HepG2 (cell line): Measurements from ENCODE around the gene PALM3. TPM values are rescaled to one million over a fixed set of nuclear protein-coding genes. Genes with fewer than 3 reads are reported as not detected.
A peak's percentile ranks its signal among the peaks of the same experiment; 100 is the strongest.

Experiments used
- ATF6 ChIP-seq: sonication (generic); formaldehyde crosslinking; conservative IDR thresholded peaks from 2 replicates; pipeline ENCODE4 v1.4.0; 2020; ENCODE audit warnings: missing genetic modification reagents
- ELF3 ChIP-seq: IDR thresholded peaks from 2 replicates; pipeline ENCODE4 v1.6.1; 2016; ENCODE audit warnings: missing genetic modification reagents, missing compliant biosample characterization
- FIP1L1 ChIP-seq: fragments of 200-400 bp; formaldehyde crosslinking; IDR thresholded peaks from 2 replicates; pipeline ENCODE4 v1.6.1; 2018; ENCODE audit warnings: low read depth, mild to moderate bottlenecking, low read length, moderate library complexity, borderline replicate concordance; ENCODE audit not compliant: insufficient read depth
- FOSL2 ChIP-seq: sonication (generic); formaldehyde crosslinking; IDR thresholded peaks from 2 replicates; pipeline ENCODE4 v1.4.0; 2020; ENCODE audit warnings: missing genetic modification reagents
- JARID2 ChIP-seq: sonication (generic); formaldehyde crosslinking; IDR thresholded peaks from 2 replicates; pipeline ENCODE4 v1.8.1; 2023; ENCODE audit warnings: missing genetic modification reagents, inconsistent platforms; ENCODE audit not compliant: insufficient replicate concordance
- MBNL3 ChIP-seq: fragments of 250-450 bp; sonication (Bioruptor Pico); conservative IDR thresholded peaks from 2 replicates; pipeline ENCODE4 v1.8.0; 2022; ENCODE audit warnings: mild to moderate bottlenecking, inconsistent platforms
- MTF1 ChIP-seq: sonication (generic); formaldehyde crosslinking; IDR thresholded peaks from 2 replicates; pipeline ENCODE4 v1.5.0; 2020; ENCODE audit warnings: missing genetic modification reagents
- NFKBIZ ChIP-seq: IDR thresholded peaks from 2 replicates; pipeline ENCODE4 v1.6.1; 2018; ENCODE audit warnings: missing genetic modification reagents, missing compliant biosample characterization
- PHF8 ChIP-seq: sonication (generic); formaldehyde crosslinking; IDR thresholded peaks from 2 replicates; pipeline ENCODE4 v1.5.0; 2020; ENCODE audit warnings: missing genetic modification reagents
- REPIN1 ChIP-seq: sonication (generic); formaldehyde crosslinking; IDR thresholded peaks from 2 replicates; pipeline ENCODE4 v1.8.0; 2022; ENCODE audit warnings: missing genetic modification reagents, low read depth, mild to moderate bottlenecking, borderline replicate concordance
- TBX2 ChIP-seq: sonication (generic); formaldehyde crosslinking; IDR thresholded peaks from 2 replicates; pipeline ENCODE4 v1.5.0; 2020; ENCODE audit warnings: missing genetic modification reagents, mild to moderate bottlenecking, borderline replicate concordance
- TBX3 ChIP-seq: fragments of 450-650 bp; IDR thresholded peaks from 2 replicates; pipeline ENCODE4 v1.6.1; 2017; ENCODE audit warnings: antibody characterized with exemption, mild to moderate bottlenecking, inconsistent platforms, borderline replicate concordance
- ZFP82 ChIP-seq: sonication (generic); formaldehyde crosslinking; IDR thresholded peaks from 2 replicates; pipeline ENCODE4 v1.5.1; 2020; ENCODE audit warnings: mild to moderate bottlenecking, missing genetic modification reagents, borderline replicate concordance
- ZNF142 ChIP-seq: sonication (generic); formaldehyde crosslinking; IDR thresholded peaks from 2 replicates; pipeline ENCODE4 v1.4.0; 2020; ENCODE audit warnings: missing genetic modification reagents
- ZNF343 ChIP-seq: sonication (generic); formaldehyde crosslinking; IDR thresholded peaks from 2 replicates; pipeline ENCODE4 v1.4.0; 2020; ENCODE audit warnings: mild to moderate bottlenecking, missing genetic modification reagents
- ZNF430 ChIP-seq: sonication (generic); formaldehyde crosslinking; IDR thresholded peaks from 2 replicates; pipeline ENCODE4 v1.9.0; 2021; ENCODE audit warnings: mild to moderate bottlenecking, missing genetic modification reagents
- ZNF460 ChIP-seq: sonication (generic); formaldehyde crosslinking; IDR thresholded peaks from 2 replicates; pipeline ENCODE4 v1.5.1; 2020; ENCODE audit warnings: missing genetic modification reagents, mild to moderate bottlenecking, borderline replicate concordance
- ZNF629 ChIP-seq: sonication (generic); formaldehyde crosslinking; conservative IDR thresholded peaks from 2 replicates; pipeline ENCODE4 v1.5.0; 2020; ENCODE audit warnings: missing genetic modification reagents
- polyA plus RNA-seq, 8 experiments: library from polyadenylated mRNA; depleted of rRNA in 3 of 8; stranded (reverse) in 7 of 8; unstranded in 1 of 8; fragments of >200 nt; fragmentation: Illumina TruSeq in 4 of 8; extraction: Trizol in 4 of 8; gene quantifications; 2 replicates each; pipeline versions ENCODE4 v1.2.1 to v1.2.3, GENCODE V29; 2011 to 2016; ENCODE audit warnings: low read depth in 4 of 8, missing spikeins in 1 of 8, mixed read lengths in 1 of 8; ENCODE audit not compliant: insufficient read depth in 1 of 8
- total RNA-seq, 5 experiments: library from RNA; depleted of rRNA; stranded (reverse); fragments of >200 nt; fragmentation: Illumina TruSeq; extraction: Trizol; gene quantifications; 2 replicates each; pipeline ENCODE4 v1.2.3, GENCODE V29; 2016; ENCODE audit warnings: low read depth in 1 of 5
- TF ChIP-seq, protein P1 (sequence below): sonication (generic); formaldehyde crosslinking; IDR thresholded peaks from 2 replicates; pipeline ENCODE4 v1.4.0; 2020; ENCODE audit warnings: low read depth, mild to moderate bottlenecking, missing genetic modification reagents
- TF ChIP-seq, protein P2 (sequence below): sonication (generic); formaldehyde crosslinking; IDR thresholded peaks from 2 replicates; pipeline ENCODE4 v1.5.0; 2020; ENCODE audit warnings: missing genetic modification reagents

PALM3 gene
- total and polyA plus RNA-seq, 2 of the 13 experiments (the other 11 are each of a cell fraction or from before 2014, with no cell fraction given), result 0.79 to 2.4 TPM

DNA sequence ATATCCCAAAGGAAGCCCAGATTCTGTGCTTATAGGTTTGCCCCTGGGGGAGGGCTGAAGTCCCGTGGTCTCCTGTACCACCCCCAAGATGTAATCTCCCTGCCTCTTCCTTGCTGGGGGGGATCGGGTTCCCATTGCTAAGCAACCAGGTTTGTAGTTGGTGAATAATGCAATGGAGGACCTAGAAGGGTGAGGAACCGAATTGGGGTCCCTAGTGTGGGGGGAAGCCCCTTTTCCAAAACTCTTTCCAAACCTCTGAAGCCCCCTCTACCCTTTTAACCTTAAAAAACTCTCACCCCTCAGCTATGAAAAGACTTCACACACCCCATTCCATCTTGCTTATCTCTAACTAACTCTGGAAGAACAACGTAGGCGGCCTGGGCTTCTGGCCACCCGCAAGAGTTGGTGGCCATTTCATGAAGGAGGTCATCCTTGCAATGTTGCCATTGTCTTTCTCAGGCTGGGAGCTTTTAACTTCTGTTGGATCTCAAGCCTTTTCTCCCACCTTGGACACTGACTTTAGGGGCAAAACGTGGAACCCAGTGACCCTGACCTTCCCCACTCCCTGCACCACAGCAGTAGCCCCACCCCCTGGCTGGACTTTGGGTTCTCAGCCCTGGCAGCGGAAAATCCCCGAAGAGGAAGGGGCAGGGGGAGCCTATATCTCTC lies 661 bp downstream of the PALM3 start (continued):
- TF ChIP-seq PHF8 (CRISPR knock-in tag) (no peak; the same call in 1 of the 2 replicates), ZNF343 (CRISPR knock-in tag) (no peak), ZNF142 (no peak), TBX2 (CRISPR knock-in tag) (peak; percentile 55), FIP1L1 (no peak), ZFP82 (CRISPR knock-in tag) (no peak), JARID2 (no peak), TBX3 (no peak), FOSL2 (CRISPR knock-in tag) (no peak), MTF1 (CRISPR knock-in tag) (no peak), ZNF430 (CRISPR knock-in tag) (no peak), NFKBIZ (CRISPR knock-in tag) (no peak), REPIN1 (CRISPR knock-in tag) (no peak), MBNL3 (CRISPR knock-in tag) (no peak), ZNF460 (CRISPR knock-in tag) (peak; percentile 6; the same call in 1 of the 2 replicates), ZNF629 (CRISPR knock-in tag) (0 out of 2 replicates have a peak, but pooled peaks have one; percentile 24), ATF6 (CRISPR knock-in tag) (no peak), ELF3 (CRISPR knock-in tag) (peak; percentile 49; the same call in 1 of the 2 replicates)
- TF ChIP-seq, protein P1, sequence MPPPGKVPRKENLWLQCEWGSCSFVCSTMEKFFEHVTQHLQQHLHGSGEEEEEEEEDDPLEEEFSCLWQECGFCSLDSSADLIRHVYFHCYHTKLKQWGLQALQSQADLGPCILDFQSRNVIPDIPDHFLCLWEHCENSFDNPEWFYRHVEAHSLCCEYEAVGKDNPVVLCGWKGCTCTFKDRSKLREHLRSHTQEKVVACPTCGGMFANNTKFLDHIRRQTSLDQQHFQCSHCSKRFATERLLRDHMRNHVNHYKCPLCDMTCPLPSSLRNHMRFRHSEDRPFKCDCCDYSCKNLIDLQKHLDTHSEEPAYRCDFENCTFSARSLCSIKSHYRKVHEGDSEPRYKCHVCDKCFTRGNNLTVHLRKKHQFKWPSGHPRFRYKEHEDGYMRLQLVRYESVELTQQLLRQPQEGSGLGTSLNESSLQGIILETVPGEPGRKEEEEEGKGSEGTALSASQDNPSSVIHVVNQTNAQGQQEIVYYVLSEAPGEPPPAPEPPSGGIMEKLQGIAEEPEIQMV (CRISPR knock-in tag), result no peak
- TF ChIP-seq, protein P2, sequence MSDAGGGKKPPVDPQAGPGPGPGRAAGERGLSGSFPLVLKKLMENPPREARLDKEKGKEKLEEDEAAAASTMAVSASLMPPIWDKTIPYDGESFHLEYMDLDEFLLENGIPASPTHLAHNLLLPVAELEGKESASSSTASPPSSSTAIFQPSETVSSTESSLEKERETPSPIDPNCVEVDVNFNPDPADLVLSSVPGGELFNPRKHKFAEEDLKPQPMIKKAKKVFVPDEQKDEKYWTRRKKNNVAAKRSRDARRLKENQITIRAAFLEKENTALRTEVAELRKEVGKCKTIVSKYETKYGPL (CRISPR knock-in tag), result no peak
